Muscle layer of colon (tissue), 2 donors: ENCODE measurements around the gene MYO1D.
"Not testable (repeated sequence)": the region's sequence is repeated elsewhere in the genome, so short reads cannot be mapped to it uniquely, and the experiment has no call there.

Experiments
- H3K27ac ChIP-seq: one replicate; pipeline ENCODE4 v1.7.0; 2013; ENCODE audit warnings: low read depth, mild to moderate bottlenecking, low read length, moderate library complexity
- H3K27me3 ChIP-seq, 2 donors: one replicate each; pipeline ENCODE4 v1.7.0; 2013; ENCODE audit warnings: low read length in 2 of 2, mild to moderate bottlenecking in 2 of 2; ENCODE audit not compliant: insufficient read depth in 2 of 2, control insufficient read depth in 1 of 2
- H3K36me3 ChIP-seq: one replicate; pipeline ENCODE4 v1.7.0; 2013; ENCODE audit warnings: mild to moderate bottlenecking, low read length; ENCODE audit not compliant: insufficient read depth
- H3K4me1 ChIP-seq: one replicate; pipeline ENCODE4 v1.7.0; 2013; ENCODE audit warnings: mild to moderate bottlenecking, low read length; ENCODE audit not compliant: insufficient read depth
- H3K4me3 ChIP-seq, 2 donors: one replicate each; pipeline ENCODE4 v1.7.0; 2013; ENCODE audit warnings: low read length in 2 of 2, low read depth in 1 of 2, mild to moderate bottlenecking in 1 of 2, moderate library complexity in 1 of 2
- H3K9ac ChIP-seq: one replicate; pipeline ENCODE4 v1.7.0; 2013; ENCODE audit warnings: low read length
- H3K9me3 ChIP-seq: one replicate; pipeline ENCODE4 v1.7.0; 2013; ENCODE audit warnings: mild to moderate bottlenecking, low read length
- donor health status: abdominal sarcoma.
- donor health status: Adenocarcinoma of cecum.

The MYO1D gene

GRCh38 chr17:32876417-32877163, at the start of gene MYO1D:
TSS of gene MYO1D (minus strand) at chr17:32877124. CDS start at chr17:32876872, 252 bp downstream.
- Histone ChIP-seq H3K9me3 (no peaks in the 10 kb centered on the region), H3K27me3 (no peaks in the 10 kb centered on the region), H3K9ac (no peak within 1 kb of the TSS), H3K27ac (peak within 1 kb of the TSS; percentile 52), H3K36me3 (no peaks in the 10 kb centered on the region), H3K4me1 (peaks cover 5% of the 10 kb centered on the region), H3K4me3 (peak within 1 kb of the TSS; percentile 56 to 63)

GRCh38 chr17:32926183-32926582, 49.3 kb upstream of the MYO1D start:
- no peak overlapping the region for H3K27ac ChIP-seq
- peaks cover 5% of the 10 kb centered on the region for H3K4me1 ChIP-seq
- no peaks in the 10 kb centered on the region for H3K36me3 ChIP-seq
- no peak overlapping the region for H3K4me3 ChIP-seq
- H3K9ac ChIP-seq = no peak overlapping the region
- no peaks in the 10 kb centered on the region for H3K27me3 ChIP-seq
- no peaks in the 10 kb centered on the region for H3K9me3 ChIP-seq

GRCh38 chr17:32923905-32924304, 47.0 kb upstream of the MYO1D start:
- not testable (repeated sequence) for H3K27ac ChIP-seq, H3K4me3 ChIP-seq, H3K9me3 ChIP-seq

GRCh38 chr17:32921017-32921416, 44.1 kb upstream of the MYO1D start:
- H3K27ac ChIP-seq = no peak overlapping the region
- H3K36me3 ChIP-seq = no peaks in the 10 kb centered on the region
- H3K9ac ChIP-seq = no peak overlapping the region
- H3K9me3 ChIP-seq = no peaks in the 10 kb centered on the region
- H3K4me1 ChIP-seq = no peaks in the 10 kb centered on the region
- no peaks in the 10 kb centered on the region for H3K27me3 ChIP-seq
- H3K4me3 ChIP-seq = no peak overlapping the region

More at GRCh38 chr17:32923905-32924304, 47.0 kb upstream of the MYO1D start:
- H3K9ac ChIP-seq, H3K36me3 ChIP-seq, H3K27me3 ChIP-seq, H3K4me1 ChIP-seq: not testable (repeated sequence)

- Histone ChIP-seq H3K4me3 (no peak overlapping the region), H3K9me3 (no peaks in the 10 kb centered on the region), H3K27ac (no peak overlapping the region), H3K4me1 (no peaks in the 10 kb centered on the region), H3K36me3 (no peaks in the 10 kb centered on the region), H3K27me3 (no peaks in the 10 kb centered on the region), H3K9ac (no peak overlapping the region)
Measured at GRCh38 chr17:32920293-32920692, 43.4 kb upstream of the MYO1D start.

- H3K9me3 ChIP-seq, H3K4me1 ChIP-seq, H3K36me3 ChIP-seq, H3K27ac ChIP-seq, H3K9ac ChIP-seq, H3K27me3 ChIP-seq, H3K4me3 ChIP-seq: not testable (repeated sequence)
Measured at GRCh38 chr17:32919876-32920275, 43.0 kb upstream of the MYO1D start.

GRCh38 chr17:32917842-32918241, 40.9 kb upstream of the MYO1D start:
- Histone ChIP-seq H3K9ac (no peak overlapping the region), H3K4me3 (no peak overlapping the region), H3K27ac (no peak overlapping the region), H3K9me3 (no peaks in the 10 kb centered on the region), H3K36me3 (no peaks in the 10 kb centered on the region), H3K4me1 (no peaks in the 10 kb centered on the region), H3K27me3 (no peaks in the 10 kb centered on the region)

- Histone ChIP-seq H3K27me3 (no peaks in the 10 kb centered on the region), H3K9ac (no peak overlapping the region), H3K4me1 (peaks cover 1% of the 10 kb centered on the region), H3K36me3 (no peaks in the 10 kb centered on the region), H3K4me3 (no peak overlapping the region), H3K9me3 (no peaks in the 10 kb centered on the region), H3K27ac (no peak overlapping the region)
Measured at GRCh38 chr17:32917081-32917480, 40.2 kb upstream of the MYO1D start.

- Histone ChIP-seq H3K4me3 (no peak overlapping the region), H3K36me3 (no peaks in the 10 kb centered on the region), H3K9me3 (no peaks in the 10 kb centered on the region), H3K27me3 (no peaks in the 10 kb centered on the region), H3K27ac (no peak overlapping the region), H3K4me1 (peaks cover 7% of the 10 kb centered on the region), H3K9ac (no peak overlapping the region)
Measured at GRCh38 chr17:32916134-32916533, 39.2 kb upstream of the MYO1D start.

- no peak overlapping the region for H3K4me3 ChIP-seq
- no peak overlapping the region for H3K9ac ChIP-seq
- no peaks in the 10 kb centered on the region for H3K36me3 ChIP-seq
- H3K9me3 ChIP-seq = no peaks in the 10 kb centered on the region
- H3K27ac ChIP-seq = no peak overlapping the region
- H3K27me3 ChIP-seq = no peaks in the 10 kb centered on the region
- peaks cover 7% of the 10 kb centered on the region for H3K4me1 ChIP-seq
Measured at GRCh38 chr17:32915245-32915644, 38.3 kb upstream of the MYO1D start.

GRCh38 chr17:32914181-32914580, 37.3 kb upstream of the MYO1D start:
- H3K27me3 ChIP-seq = no peaks in the 10 kb centered on the region
- H3K36me3 ChIP-seq = no peaks in the 10 kb centered on the region
- H3K9me3 ChIP-seq = no peaks in the 10 kb centered on the region
- no peak overlapping the region for H3K9ac ChIP-seq
- H3K4me3 ChIP-seq = no peak overlapping the region
- peaks cover 14% of the 10 kb centered on the region for H3K4me1 ChIP-seq
- no peak overlapping the region for H3K27ac ChIP-seq

GRCh38 chr17:32913593-32913992, 36.7 kb upstream of the MYO1D start:
- Histone ChIP-seq H3K9me3 (no peaks in the 10 kb centered on the region), H3K4me3 (no peak overlapping the region), H3K36me3 (no peaks in the 10 kb centered on the region), H3K27me3 (no peaks in the 10 kb centered on the region), H3K4me1 (peaks cover 14% of the 10 kb centered on the region), H3K9ac (no peak overlapping the region), H3K27ac (no peak overlapping the region)
